H1 (cell line): ENCODE results near the gene NIN.

Source experiments
- ATF2 ChIP-seq: IDR thresholded peaks from 2 replicates; pipeline ENCODE4 v1.6.1; 2012; ENCODE audit warnings: low read length, inconsistent platforms
- CHD1 ChIP-seq: IDR thresholded peaks from 2 replicates; pipeline ENCODE4 v1.6.1; 2012; ENCODE audit warnings: low read depth, low read length, improper control_type of control experiment
- CTCF ChIP-seq, 3 experiments: IDR thresholded peaks; 1 replicate in 2 of 3; 2 replicates in 1 of 3; pipeline versions ENCODE4 v1.5.1 to v1.6.1; 2011; ENCODE audit warnings: low read length in 3 of 3, mild to moderate bottlenecking in 3 of 3, inconsistent platforms in 2 of 3, low read depth in 1 of 3, moderate library complexity in 1 of 3; ENCODE audit not compliant: insufficient read depth in 1 of 3; ENCODE audit errors: control extremely low read depth in 1 of 3
- EP300 ChIP-seq, 2 experiments: IDR thresholded peaks; 1 replicate in 1 of 2; 2 replicates in 1 of 2; pipeline ENCODE4 v1.6.1; 2011 to 2012; ENCODE audit warnings: low read depth in 2 of 2, low read length in 2 of 2, mild to moderate bottlenecking in 2 of 2, borderline replicate concordance in 1 of 2, inconsistent platforms in 1 of 2, moderate library complexity in 1 of 2
- FOSL1 ChIP-seq: IDR thresholded peaks from 2 replicates; pipeline ENCODE4 v1.6.1; 2011; ENCODE audit warnings: mild to moderate bottlenecking, low read depth, low read length, moderate library complexity; ENCODE audit not compliant: insufficient read depth
- GABPA ChIP-seq: IDR thresholded peaks from 2 replicates; pipeline ENCODE4 v1.6.1; 2011; ENCODE audit warnings: mild to moderate bottlenecking, low read length, moderate library complexity, borderline replicate concordance; ENCODE audit not compliant: insufficient read depth
- JUN ChIP-seq: IDR thresholded peaks from 2 replicates; pipeline ENCODE4 v1.6.1; 2011; ENCODE audit warnings: low read depth, mild to moderate bottlenecking, improper control_type of control experiment, low read length
- POLR2A ChIP-seq, 2 experiments: IDR thresholded peaks; 1 replicate in 1 of 2; 2 replicates in 1 of 2; pipeline ENCODE4 v1.6.1; 2011; ENCODE audit warnings: low read depth in 2 of 2, low read length in 2 of 2, mild to moderate bottlenecking in 2 of 2; ENCODE audit errors: control extremely low read depth in 1 of 2
- RAD21 ChIP-seq, 2 experiments: IDR thresholded peaks in 1 of 2; conservative IDR thresholded peaks in 1 of 2; 2 replicates each; pipeline ENCODE4 v1.6.1; 2011; ENCODE audit warnings: low read depth in 2 of 2, low read length in 2 of 2, improper control_type of control experiment in 1 of 2, inconsistent platforms in 1 of 2, mild to moderate bottlenecking in 1 of 2, moderate library complexity in 1 of 2
- TCF12 ChIP-seq: IDR thresholded peaks from 2 replicates; pipeline ENCODE4 v1.6.1; 2011; ENCODE audit warnings: low read depth, mild to moderate bottlenecking, low read length

- TF ChIP-seq CTCF (IDR thresholded peaks at IDR 0.05; ENCODE audit: control extremely low read depth in 1 of 3, insufficient read depth in 1 of 3, low read depth in 1 of 3, low read length in 3 of 3) (peak; percentile 21 to 43 (median 42); a peak in 3 of 4 replicates), CHD1 (no peak), ATF2 (no peak), EP300 (IDR thresholded peaks at IDR 0.05; ENCODE audit: borderline replicate concordance in 1 of 2, low read depth in 2 of 2, low read length in 2 of 2) (no peak), RAD21 (IDR thresholded peaks at IDR 0.05 in 1 of 2, conservative IDR thresholded peaks at IDR 0.05 in 1 of 2; ENCODE audit: low read depth in 2 of 2, low read length in 2 of 2) (peak; percentile 54 to 61), FOSL1 (no peak), JUN (no peak), TCF12 (no peak), POLR2A (IDR thresholded peaks at IDR 0.05; ENCODE audit: control extremely low read depth in 1 of 2, low read depth in 2 of 2, low read length in 2 of 2) (no peak), GABPA (no peak)
These were observed 142.1 kb downstream of the NIN start for GRCh38 chr14:50688875-50689274.
